Fibroblast of the aortic adventitia (primary cell): Measurements from ENCODE around the gene PSD2. TPM values are rescaled to one million over a fixed set of nuclear protein-coding genes. Genes with fewer than 3 reads are reported as not detected.

Source experiments
- DNase-seq: peaks from one replicate; pipeline ENCODE4 v3.0.0-alpha.2; 2010; ENCODE audit warnings: low read depth
- H3K4me3 ChIP-seq: 2 replicates; pipeline ENCODE4 v1.5.1; 2011; ENCODE audit warnings: low read depth, mild to moderate bottlenecking, control low read depth, low read length, moderate library complexity
- CTCF ChIP-seq: IDR thresholded peaks from 2 replicates; pipeline ENCODE4 v1.5.1; 2011; ENCODE audit warnings: mild to moderate bottlenecking, low read length, control low read depth, inconsistent platforms; ENCODE audit not compliant: insufficient read depth
- total RNA-seq: library from RNA; depleted of rRNA; stranded (reverse); fragments of >200 nt; gene quantifications from 2 replicates; pipeline ENCODE4 v1.2.3, GENCODE V29; 2012; ENCODE audit warnings: low replicate concordance

PSD2 gene
- total RNA-seq, 1 donor, result not detected

DNA sequence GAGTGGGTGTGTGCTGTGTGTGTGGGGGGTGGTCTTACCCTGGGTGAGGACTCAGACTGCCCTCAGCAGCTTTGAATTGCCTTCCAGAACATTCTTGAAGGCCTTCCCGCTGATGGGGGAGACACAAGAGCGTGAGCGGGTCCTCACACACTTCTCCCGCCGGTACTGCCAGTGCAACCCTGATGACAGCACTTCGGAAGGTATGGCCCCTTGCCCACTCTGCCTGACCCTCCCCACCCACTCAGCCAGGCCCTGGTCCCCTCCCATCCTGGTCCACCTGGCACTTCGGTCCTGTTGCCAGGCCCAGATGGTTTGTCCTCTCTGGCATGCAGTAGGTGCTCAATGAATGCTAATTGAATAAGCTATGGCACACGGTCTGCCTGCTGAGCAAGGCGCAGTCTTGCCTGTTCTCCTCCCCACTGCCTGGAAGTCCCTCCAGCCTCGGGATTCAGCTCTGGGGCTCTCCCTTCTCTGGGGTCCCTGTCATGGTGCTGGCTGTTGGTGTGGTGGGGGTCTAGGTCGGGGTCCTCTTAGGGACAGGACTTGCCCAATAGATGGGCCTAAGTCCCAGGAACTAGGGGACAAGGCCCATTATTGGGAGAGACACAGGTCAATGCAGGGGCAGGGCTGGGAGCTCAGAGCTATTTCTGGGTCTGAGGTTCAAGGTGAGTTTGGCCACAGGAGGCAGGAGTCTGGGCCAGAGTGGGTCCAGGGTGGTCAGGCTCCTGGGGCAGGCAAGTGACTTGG is 26.4 kb downstream of the PSD2 start:
- no peak for TF ChIP-seq CTCF
- DNase-seq, result no peak
- no peak overlapping the region for H3K4me3 ChIP-seq

GRCh38 chr5:139822553-139823425 is 27.2 kb downstream of the PSD2 start:
- no peak overlapping the region for H3K4me3 ChIP-seq
- no peak for TF ChIP-seq CTCF
- DNase-seq, result no peak

DNA sequence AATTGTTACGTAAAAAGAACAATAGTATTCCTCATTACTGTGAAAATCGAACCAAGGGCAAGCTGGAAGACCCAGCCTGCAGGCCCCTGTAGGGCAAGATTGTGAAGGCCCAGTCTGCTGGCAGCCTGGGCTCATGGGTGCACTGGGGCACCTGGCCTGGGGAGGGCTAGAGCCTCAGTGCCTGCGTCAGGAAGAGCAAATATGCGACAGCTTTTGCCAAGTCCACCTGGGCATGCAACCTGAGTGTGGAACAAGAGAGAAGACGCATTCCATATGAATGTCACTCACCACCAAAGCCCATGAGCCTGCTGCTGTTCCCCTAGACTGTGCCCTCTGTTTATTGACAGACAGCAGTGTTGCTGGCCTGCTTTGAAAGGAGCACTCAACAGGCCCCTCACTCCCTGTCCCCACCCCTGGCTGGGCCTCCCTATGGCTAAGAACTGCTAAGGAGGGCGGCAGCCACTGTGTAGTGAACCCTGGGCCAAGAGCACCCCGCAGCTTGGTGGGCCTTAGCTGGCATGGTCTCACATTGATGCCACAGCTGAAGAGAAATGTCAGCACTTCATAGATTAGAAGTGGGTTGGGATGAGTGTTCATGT is 28.2 kb downstream of the PSD2 start:
- no peak for TF ChIP-seq CTCF
- DNase-seq, result no peak
- no peak overlapping the region for H3K4me3 ChIP-seq

DNA sequence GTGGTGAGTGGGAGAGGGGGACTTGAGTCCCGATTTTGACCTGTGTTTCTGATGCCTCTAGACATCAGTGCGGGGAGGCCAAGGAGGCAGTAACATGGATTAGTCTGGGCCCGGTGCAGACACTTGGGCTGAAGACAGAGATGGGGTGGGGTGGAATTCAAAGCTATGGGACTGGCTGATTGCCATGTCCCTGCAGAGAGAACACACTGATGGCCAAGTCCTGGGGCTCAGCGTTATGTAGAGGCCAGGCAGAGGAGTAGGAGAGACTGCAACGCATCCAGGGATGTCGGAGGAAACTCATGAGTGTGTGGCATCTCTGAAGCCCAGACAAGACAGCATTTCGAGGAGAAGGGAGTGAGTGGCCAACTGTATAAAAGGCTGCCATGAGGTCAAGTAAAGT is 30.1 kb downstream of the PSD2 start:
- DNase-seq, result no peak
- no peak for TF ChIP-seq CTCF
- no peak overlapping the region for H3K4me3 ChIP-seq

DNA sequence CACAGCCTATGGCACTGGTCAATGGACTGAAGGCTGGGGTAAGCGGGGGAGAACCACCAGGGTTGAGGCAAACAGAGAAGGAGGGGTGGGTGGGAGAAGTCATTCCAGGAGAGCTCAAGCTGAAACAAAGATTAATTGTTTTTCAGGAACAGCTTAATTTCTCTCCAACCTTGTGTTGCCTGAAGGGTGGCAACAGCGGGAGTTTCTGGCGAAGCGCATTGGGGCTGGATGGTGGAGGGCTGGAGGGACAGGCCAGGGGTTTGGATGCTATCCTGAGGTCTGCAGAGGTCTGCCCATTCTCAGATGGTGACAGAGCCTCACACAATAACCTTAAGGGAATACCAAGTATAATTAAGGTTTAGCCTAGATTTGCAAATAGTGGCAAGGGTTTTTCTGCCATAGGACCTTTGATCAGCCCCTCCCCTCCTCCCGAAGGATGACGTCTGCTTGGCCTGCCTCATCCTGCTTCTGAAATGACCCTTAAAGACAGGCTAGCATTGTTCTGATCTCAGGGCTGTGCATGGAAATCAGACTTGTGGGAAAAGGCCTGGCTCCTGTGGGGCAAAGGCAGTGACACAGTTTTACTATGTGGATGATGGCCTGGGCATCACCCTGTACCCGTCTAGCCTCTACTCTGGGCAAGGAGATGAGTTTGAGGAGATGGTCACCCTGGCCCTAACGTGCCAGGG is 32.7 kb downstream of the PSD2 start:
- TF ChIP-seq CTCF, result no peak

DNA sequence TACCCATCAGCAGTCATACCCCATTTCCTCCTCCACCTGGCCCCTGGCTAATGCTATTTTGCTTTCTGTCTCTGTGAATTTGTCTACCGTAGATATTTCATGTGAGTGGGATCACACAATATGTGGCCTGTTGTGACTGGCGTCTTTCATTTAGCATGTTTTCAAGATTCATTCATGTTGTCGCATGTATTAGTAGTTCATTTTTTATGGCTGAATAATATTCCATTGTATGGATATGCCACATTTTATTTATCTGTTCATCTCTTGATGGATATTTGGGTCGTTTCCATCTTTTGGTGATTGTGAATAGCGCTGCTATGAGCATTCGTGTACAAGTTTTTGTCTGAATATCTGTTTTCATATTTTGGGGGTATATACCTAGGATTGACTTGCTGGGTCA is 33.9 kb downstream of the PSD2 start:
- no peak for TF ChIP-seq CTCF
- DNase-seq, result no peak
- H3K4me3 ChIP-seq, result no peak overlapping the region

More for the DNA sequence above, 32.7 kb downstream of the PSD2 start:
- H3K4me3 ChIP-seq, result no peak overlapping the region
- DNase-seq, result no peak
